ENCODE measurements around the gene ETV5.

The ETV5 gene

DNA sequence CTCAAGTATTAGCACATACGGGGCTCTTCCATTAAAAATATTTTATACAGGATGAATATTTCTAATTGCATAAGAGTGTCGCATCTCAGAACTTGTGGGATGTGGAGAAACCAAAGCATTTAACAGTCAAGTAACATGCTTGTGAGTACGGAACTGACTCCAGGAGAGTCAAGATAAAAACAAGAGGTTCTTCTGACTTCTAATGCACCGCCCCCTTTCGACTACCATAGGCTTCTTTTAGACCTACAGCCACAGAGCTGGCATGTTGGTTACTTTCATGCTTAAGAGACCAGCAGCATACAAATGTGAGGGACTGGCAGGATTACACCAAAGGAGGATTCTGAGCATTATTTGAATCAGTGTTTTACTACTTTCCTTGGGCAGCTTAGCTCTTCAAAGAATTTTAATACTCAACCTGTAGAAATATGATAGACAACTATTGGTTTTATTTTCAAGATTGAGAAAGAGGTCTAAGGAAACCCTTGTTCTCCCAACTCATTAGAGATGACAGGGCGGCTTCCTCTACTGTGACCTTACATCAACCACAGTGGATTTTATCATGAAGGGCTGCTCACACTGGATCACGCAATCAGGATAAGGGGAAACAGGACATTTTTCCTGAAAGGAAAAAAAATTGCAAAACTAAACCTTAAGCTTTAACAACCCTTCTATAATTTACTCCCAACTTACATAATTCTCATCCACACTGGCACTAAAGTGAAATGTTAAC, 14.0 kb downstream of the ETV5 start:
- no peaks in the 10 kb centered on the region for H3K27me3 ChIP-seq (ENCODE audit: insufficient read depth, low read depth, severe bottlenecking)
- no peaks in the 10 kb centered on the region for H3K36me3 ChIP-seq
- H3K9me3 ChIP-seq (ENCODE audit: severe bottlenecking), result no peaks in the 10 kb centered on the region
- no peak for TF ChIP-seq CTCF (IDR thresholded peaks at IDR 0.05; ENCODE audit: low read depth, low read length)
- H3K27ac ChIP-seq, result no peak overlapping the region
- H3K4me3 ChIP-seq (ENCODE audit: low read depth, low read length), result no peak overlapping the region
- no peak for DNase-seq

GRCh38 chr3:186094271-186094670, 14.6 kb downstream of the ETV5 start:
- H3K27ac ChIP-seq, result no peak overlapping the region
- no peaks in the 10 kb centered on the region for H3K27me3 ChIP-seq (ENCODE audit: insufficient read depth, low read depth, severe bottlenecking)
- no peaks in the 10 kb centered on the region for H3K9me3 ChIP-seq (ENCODE audit: severe bottlenecking)
- H3K4me3 ChIP-seq (ENCODE audit: low read depth, low read length), result no peak overlapping the region
- H3K36me3 ChIP-seq, result no peaks in the 10 kb centered on the region
- no peak for TF ChIP-seq CTCF (IDR thresholded peaks at IDR 0.05; ENCODE audit: low read depth, low read length)
- no peak for DNase-seq

- no peaks in the 10 kb centered on the region for H3K27me3 ChIP-seq (ENCODE audit: insufficient read depth, low read depth, severe bottlenecking)
- peak; percentile 13 for DNase-seq
- TF ChIP-seq CTCF (IDR thresholded peaks at IDR 0.05; ENCODE audit: low read depth, low read length), result no peak; the same call in 1 of the 2 replicates
- no peak overlapping the region for H3K4me3 ChIP-seq (ENCODE audit: low read depth, low read length)
- no peak overlapping the region for H3K27ac ChIP-seq
- H3K9me3 ChIP-seq (ENCODE audit: severe bottlenecking), result no peaks in the 10 kb centered on the region
- no peaks in the 10 kb centered on the region for H3K36me3 ChIP-seq
Measured at GRCh38 chr3:186093271-186093900, 15.5 kb downstream of the ETV5 start.

- DNase-seq, result no peak
- Histone ChIP-seq H3K27me3 (ENCODE audit: insufficient read depth, low read depth, severe bottlenecking) (no peaks in the 10 kb centered on the region), H3K9me3 (ENCODE audit: severe bottlenecking) (no peaks in the 10 kb centered on the region), H3K27ac (no peak overlapping the region), H3K36me3 (no peaks in the 10 kb centered on the region), H3K4me3 (ENCODE audit: low read depth, low read length) (no peak overlapping the region)
- TF ChIP-seq CTCF (IDR thresholded peaks at IDR 0.05; ENCODE audit: low read depth, low read length), result no peak
Measured at GRCh38 chr3:186092360-186093070, 16.4 kb downstream of the ETV5 start.

DNA sequence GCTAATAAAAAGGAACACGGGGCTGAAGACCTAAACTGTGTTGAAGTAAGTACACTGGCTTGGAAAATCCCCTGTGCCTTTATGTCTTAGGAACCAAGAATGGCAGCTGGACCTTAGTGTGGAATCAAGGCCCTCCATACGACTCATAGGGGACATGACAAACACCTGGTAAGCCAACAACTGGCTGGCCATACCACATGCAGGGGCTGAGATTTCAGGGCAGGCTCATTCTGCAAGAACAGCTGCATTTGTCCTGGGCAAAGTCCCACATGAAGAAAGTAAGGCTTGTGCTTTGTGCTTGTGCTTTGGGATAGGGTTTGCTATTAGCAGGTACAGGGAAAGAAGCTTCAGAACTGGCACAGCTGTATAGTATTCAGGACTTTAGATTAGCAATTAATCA, 18.0 kb downstream of the ETV5 start:
- TF ChIP-seq CTCF (IDR thresholded peaks at IDR 0.05; ENCODE audit: low read depth, low read length), result no peak
- no peak overlapping the region for H3K27ac ChIP-seq
- no peak overlapping the region for H3K4me3 ChIP-seq (ENCODE audit: low read depth, low read length)
- DNase-seq, result no peak
- H3K27me3 ChIP-seq (ENCODE audit: insufficient read depth, low read depth, severe bottlenecking), result no peaks in the 10 kb centered on the region
- H3K9me3 ChIP-seq (ENCODE audit: severe bottlenecking), result no peaks in the 10 kb centered on the region
- no peaks in the 10 kb centered on the region for H3K36me3 ChIP-seq

Data from WERI-Rb-1 (cell line).